Stomach (tissue), 4 donors: Measurements from ENCODE around the gene SPINK13.

Source experiments
- EP300 ChIP-seq: sonication (generic); formaldehyde crosslinking; IDR thresholded peaks from one replicate; pipeline ENCODE4 v1.6.1; 2017; ENCODE audit warnings: antibody characterized with exemption
- POLR2A ChIP-seq, 4 donors: fragments of 450-650 bp; IDR thresholded peaks; one replicate each; pipeline ENCODE4 v1.6.1; 2016; ENCODE audit warnings: antibody characterized with exemption in 4 of 4, control low read depth in 2 of 4, mild to moderate bottlenecking in 1 of 4, moderate library complexity in 1 of 4
- POLR2AphosphoS5 ChIP-seq, 3 donors: sonication (generic); formaldehyde crosslinking; IDR thresholded peaks; one replicate each; pipeline ENCODE4 v1.6.1; 2016; ENCODE audit warnings: antibody characterized with exemption in 3 of 3
- TF ChIP-seq, protein P1 (sequence below), 7 experiments: fragments of 450-650 bp in 4 of 7; fragments of 200-600 bp in 3 of 7; sonication (generic) in 3 of 7; IDR thresholded peaks; one replicate each; pipeline ENCODE4 v1.5.1; 2016 to 2019; ENCODE audit warnings: antibody characterized with exemption in 7 of 7, control low read depth in 2 of 7, mild to moderate bottlenecking in 1 of 7

- TF ChIP-seq, protein P1, sequence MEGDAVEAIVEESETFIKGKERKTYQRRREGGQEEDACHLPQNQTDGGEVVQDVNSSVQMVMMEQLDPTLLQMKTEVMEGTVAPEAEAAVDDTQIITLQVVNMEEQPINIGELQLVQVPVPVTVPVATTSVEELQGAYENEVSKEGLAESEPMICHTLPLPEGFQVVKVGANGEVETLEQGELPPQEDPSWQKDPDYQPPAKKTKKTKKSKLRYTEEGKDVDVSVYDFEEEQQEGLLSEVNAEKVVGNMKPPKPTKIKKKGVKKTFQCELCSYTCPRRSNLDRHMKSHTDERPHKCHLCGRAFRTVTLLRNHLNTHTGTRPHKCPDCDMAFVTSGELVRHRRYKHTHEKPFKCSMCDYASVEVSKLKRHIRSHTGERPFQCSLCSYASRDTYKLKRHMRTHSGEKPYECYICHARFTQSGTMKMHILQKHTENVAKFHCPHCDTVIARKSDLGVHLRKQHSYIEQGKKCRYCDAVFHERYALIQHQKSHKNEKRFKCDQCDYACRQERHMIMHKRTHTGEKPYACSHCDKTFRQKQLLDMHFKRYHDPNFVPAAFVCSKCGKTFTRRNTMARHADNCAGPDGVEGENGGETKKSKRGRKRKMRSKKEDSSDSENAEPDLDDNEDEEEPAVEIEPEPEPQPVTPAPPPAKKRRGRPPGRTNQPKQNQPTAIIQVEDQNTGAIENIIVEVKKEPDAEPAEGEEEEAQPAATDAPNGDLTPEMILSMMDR (IDR thresholded peaks at IDR 0.05), result no peak
- TF ChIP-seq POLR2A (IDR thresholded peaks at IDR 0.05) (no peak), POLR2AphosphoS5 (IDR thresholded peaks at IDR 0.05) (no peak), EP300 (no peak)
Observed at GRCh38 chr5:148309019-148309418, 40.4 kb downstream of the SPINK13 start.
